Cardiac septum (tissue), 1 donor: ENCODE data around the gene EHMT1. TPM values are rescaled to one million over a fixed set of nuclear protein-coding genes. Genes with fewer than 3 reads are reported as not detected.

ENCODE experiments used
- DNase-seq: peaks from one replicate; pipeline ENCODE4 v3.0.0-alpha.2; 2020; ENCODE audit warnings: low spot score
- intact Hi-C: fragments of 100-400 bp; cut with DNase I; formaldehyde crosslinking; loops from one replicate; pipeline ENCODE4 v1.14.0; 2022
- total RNA-seq: library from RNA; stranded (reverse); fragmentation: NEBNext Ultra II Directional; extraction: Animal tissue kit (Norgen Biotek cat#: 25700); gene quantifications from one replicate; pipeline ENCODE4 v1.2.1, GENCODE V29; 2021
- donor health status: DM: no; HTN: no; CAD: no.

The EHMT1 gene
- total RNA-seq, 1 donor from 2014 or later: 39.8 TPM

- intact Hi-C loops: no loop called here
- DNase-seq: no peak
Observed at GRCh38 chr9:137788561-137789294, 169.9 kb downstream of the EHMT1 start.

DNA sequence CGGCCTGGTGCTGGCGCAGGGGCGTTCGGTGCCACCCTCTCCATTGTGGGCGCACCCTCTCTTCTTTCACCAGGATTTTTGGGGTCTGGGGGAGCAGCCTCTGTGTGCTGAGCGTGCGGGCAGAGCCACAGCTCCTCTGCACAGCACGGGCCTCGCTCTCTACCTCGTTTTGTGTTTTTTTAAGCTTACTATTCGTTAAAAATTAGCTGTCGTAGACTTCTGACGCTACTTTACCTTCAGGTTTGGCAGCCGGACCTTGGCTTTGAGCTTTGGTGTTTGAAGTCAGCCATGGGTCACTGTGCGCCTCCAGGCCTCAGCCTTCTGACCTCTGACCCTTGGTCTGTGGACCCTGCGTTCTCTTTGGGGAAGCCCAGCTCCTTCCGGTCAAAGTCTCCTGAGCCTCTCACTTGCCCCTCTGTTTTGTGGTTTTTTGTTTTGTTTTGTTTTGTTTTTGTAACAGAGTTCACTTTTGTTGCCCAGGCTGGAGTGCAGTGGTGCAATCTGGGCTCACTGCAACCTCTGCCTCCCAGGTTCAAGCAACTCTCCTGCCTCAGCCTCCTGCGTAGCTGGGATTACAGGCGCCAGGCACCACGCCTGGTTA, 170.6 kb downstream of the EHMT1 start:
- DNase-seq: no peak
- intact Hi-C loops: no loop called here

GRCh38 chr9:137791947-137792346, 173.1 kb downstream of the EHMT1 start:
- intact Hi-C loops: no loop called here
- no peak for DNase-seq

GRCh38 chr9:137793196-137793841, 174.5 kb downstream of the EHMT1 start:
- intact Hi-C loops: no loop called here

DNA sequence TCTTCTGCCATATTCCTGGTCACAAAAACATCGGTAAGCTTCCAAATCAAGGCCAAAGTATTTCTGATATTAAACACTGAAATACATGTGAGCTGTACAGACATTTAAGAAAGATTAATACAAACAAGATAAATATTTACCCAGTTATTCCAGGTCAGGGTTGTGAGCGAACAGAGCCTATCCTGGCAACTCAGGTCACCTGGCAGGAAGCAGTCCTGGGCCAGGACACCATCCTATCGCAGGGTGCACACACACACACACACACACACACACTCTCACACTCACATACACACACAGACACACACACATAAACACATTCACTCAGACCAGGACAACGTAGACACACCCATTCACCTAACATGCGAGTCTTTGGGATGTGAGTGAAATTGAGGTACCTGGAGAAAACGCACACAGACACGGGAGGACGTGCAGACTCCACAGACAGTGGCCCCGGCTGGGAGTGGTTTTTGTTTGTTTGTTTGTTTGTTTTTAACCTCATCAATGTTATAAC, 176.4 kb downstream of the EHMT1 start:
- intact Hi-C loops: no loop called here

More at GRCh38 chr9:137793196-137793841, 174.5 kb downstream of the EHMT1 start:
- DNase-seq: no peak

GRCh38 chr9:137797206-137798120, 178.7 kb downstream of the EHMT1 start:
- intact Hi-C loops: no loop called here
- DNase-seq: no peak

More for the DNA sequence above, 176.4 kb downstream of the EHMT1 start:
- DNase-seq: no peak

- intact Hi-C loops: no loop called here
- DNase-seq: no peak
Observed at GRCh38 chr9:137798142-137798541, 179.3 kb downstream of the EHMT1 start.

GRCh38 chr9:137798901-137799629, 180.3 kb downstream of the EHMT1 start:
- intact Hi-C loops: no loop called here
- no peak for DNase-seq

GRCh38 chr9:137799630-137799983, 180.8 kb downstream of the EHMT1 start:
- DNase-seq: no peak
- intact Hi-C loops: no loop called here

DNA sequence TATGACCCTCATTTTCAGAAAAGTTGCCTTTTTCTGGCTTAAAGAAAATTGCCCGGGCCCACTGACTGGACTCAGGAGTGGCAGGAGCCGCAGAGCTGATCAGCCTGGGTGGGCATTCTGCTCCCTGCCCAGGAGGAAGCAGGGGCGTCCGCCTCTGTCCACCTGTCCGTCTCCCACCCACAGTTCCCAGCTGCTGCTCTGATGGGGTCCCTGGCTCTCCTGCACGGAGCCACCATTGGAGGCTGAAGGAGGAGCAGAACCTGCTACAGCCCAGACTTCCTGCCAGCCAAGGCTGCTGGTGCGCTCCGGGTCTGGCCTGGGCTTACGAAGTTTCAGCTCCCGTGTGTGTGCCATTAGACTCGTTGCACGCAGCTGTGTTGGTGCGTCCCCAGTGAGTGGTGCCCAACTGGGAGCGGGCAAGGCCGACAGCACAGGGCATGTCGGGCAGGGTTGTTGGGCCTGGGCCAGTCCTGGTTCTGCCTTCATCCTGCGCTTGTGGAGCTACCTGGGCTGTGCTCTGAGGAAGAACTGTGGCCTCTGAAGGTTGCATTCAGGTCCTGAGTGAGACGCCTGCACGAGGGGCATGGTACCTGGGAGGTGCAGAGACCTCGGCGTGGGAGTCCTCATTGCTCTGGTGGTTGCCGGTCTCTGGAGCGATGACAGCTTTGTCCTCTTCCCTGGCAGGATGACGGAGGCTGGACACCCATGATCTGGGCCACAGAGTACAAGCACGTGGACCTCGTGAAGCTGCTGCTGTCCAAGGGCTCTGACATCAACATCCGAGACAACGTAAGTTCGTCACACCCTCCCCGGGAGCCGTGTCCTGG, 181.6 kb downstream of the EHMT1 start:
- DNase-seq: no peak
- intact Hi-C loops: no loop called here

- intact Hi-C loops: no loop called here
Observed at GRCh38 chr9:137801023-137801319, 182.2 kb downstream of the EHMT1 start.

DNA sequence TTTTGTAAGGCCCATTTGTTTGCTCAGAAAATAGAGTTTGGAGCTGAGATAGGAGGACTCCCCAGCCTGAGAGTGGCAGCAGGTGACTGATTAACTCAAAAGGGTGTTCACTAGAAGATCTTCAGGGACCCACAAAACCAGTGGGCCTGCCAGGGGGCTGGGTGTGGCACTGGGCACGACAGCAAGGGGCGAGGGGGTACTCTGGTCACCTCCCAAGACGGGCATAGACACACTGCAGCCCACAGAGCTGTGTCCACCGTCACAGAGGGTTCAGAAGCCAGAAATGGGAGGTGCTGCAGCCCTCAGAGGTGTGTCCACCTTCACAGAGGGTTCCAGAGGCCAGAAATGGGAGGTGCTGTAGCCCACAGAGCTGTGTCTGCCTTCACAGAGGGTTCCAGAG, 183.2 kb downstream of the EHMT1 start:
- intact Hi-C loops: no loop called here
- DNase-seq: no peak

More at GRCh38 chr9:137801023-137801319, 182.2 kb downstream of the EHMT1 start:
- DNase-seq: no peak

- intact Hi-C loops: no loop called here
- no peak for DNase-seq
Observed at GRCh38 chr9:137802521-137803243, 183.9 kb downstream of the EHMT1 start.

GRCh38 chr9:137804908-137805630, 186.3 kb downstream of the EHMT1 start:
- no peak for DNase-seq
- intact Hi-C loops: no loop called here

GRCh38 chr9:137807721-137808703, 189.2 kb downstream of the EHMT1 start:
- DNase-seq: no peak
- intact Hi-C loops: no loop called here

DNA sequence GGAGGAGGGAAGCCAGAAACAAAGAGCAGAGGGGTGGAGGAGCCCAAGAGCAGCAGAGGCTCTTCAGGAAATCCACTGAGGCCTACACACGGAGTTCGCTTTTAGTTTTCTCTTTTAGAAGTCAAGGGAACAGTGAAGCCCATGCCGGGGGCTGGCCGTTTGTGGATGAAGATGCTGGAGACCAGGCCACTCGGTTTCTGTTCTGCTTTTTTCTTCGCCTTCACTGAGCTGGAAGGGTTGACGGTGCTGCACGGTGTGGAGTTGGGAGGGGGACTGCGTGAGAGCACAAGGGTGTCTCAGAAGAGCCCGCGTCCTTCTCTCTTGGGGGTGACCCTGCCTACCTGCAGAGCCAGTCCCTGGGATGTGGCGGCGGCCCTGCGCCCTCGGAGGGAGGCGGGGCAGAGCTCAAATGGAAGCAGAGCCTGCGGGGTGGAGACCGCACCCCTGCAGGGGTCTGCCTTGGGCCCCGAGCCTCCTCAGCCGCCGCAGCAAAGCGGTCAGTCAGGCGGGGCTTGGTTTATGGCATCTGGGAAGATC, 190.3 kb downstream of the EHMT1 start:
- intact Hi-C loops: no loop called here
- DNase-seq: no peak
